Lung (tissue), 12 donors: Measurements from ENCODE around the gene ZBTB49. TPM values are rescaled to one million over a fixed set of nuclear protein-coding genes. Genes with fewer than 3 reads are reported as not detected.

Source experiments
- ATAC-seq: fragments of 200-7000 bp; cut with Tn5 transposase; one replicate; pipeline ENCODE4 v1.9.1; 2020; ENCODE audit warnings: moderate number of reproducible peaks; ENCODE audit not compliant: insufficient read depth, low FRiP score
- DNase-seq, 3 donors: peaks; one replicate each; pipeline ENCODE4 v3.0.0-alpha.2; 2013 to 2017
- H3K27ac ChIP-seq, 2 donors: one replicate each; pipeline ENCODE4 v1.5.1; 2013; ENCODE audit warnings: mild to moderate bottlenecking in 2 of 2, moderate library complexity in 2 of 2, control low read depth in 1 of 2, inconsistent platforms in 1 of 2, low read depth in 1 of 2, low read length in 1 of 2
- H3K27me3 ChIP-seq, 3 donors: one replicate each; pipeline ENCODE4 v1.5.1; 2013; ENCODE audit warnings: low read length in 2 of 3; ENCODE audit not compliant: control insufficient read depth in 3 of 3, insufficient read depth in 3 of 3
- H3K36me3 ChIP-seq, 4 donors: one replicate each; pipeline ENCODE4 v1.5.1; 2013; ENCODE audit warnings: low read length in 4 of 4, mild to moderate bottlenecking in 1 of 4, moderate library complexity in 1 of 4; ENCODE audit not compliant: control insufficient read depth in 4 of 4, insufficient read depth in 4 of 4
- H3K4me1 ChIP-seq, 5 donors: one replicate each; pipeline ENCODE4 v1.5.1; 2013; ENCODE audit warnings: low read length in 5 of 5, mild to moderate bottlenecking in 2 of 5, moderate library complexity in 1 of 5; ENCODE audit not compliant: control insufficient read depth in 5 of 5, insufficient read depth in 5 of 5
- H3K4me3 ChIP-seq: one replicate; pipeline ENCODE4 v1.5.1; 2013; ENCODE audit warnings: mild to moderate bottlenecking, control low read depth, moderate library complexity
- H3K9ac ChIP-seq, 2 donors: one replicate each; pipeline ENCODE4 v1.5.1; 2013; ENCODE audit warnings: low read length in 2 of 2, control low read depth in 1 of 2; ENCODE audit not compliant: insufficient read depth in 1 of 2
- H3K9me3 ChIP-seq, 4 donors: one replicate each; pipeline ENCODE4 v1.5.1; 2013; ENCODE audit warnings: low read length in 3 of 4, mild to moderate bottlenecking in 1 of 4, moderate library complexity in 1 of 4; ENCODE audit not compliant: control insufficient read depth in 4 of 4, insufficient read depth in 3 of 4
- CTCF ChIP-seq: IDR thresholded peaks from 2 replicates; pipeline ENCODE4 v1.5.1; 2012; ENCODE audit warnings: mild to moderate bottlenecking; ENCODE audit errors: control extremely low read depth, extremely low read depth
- WGBS, 2 donors: extraction: QIAGEN DNeasy Blood & Tissue Kit; methylation state at CpG; one replicate each; pipeline ENCODE4 v1.1.7; 2013; 5-methylcytosine and 5-hydroxymethylcytosine counted together
- polyA plus RNA-seq, 2 donors: library from polyadenylated mRNA; stranded (reverse); fragments of 200-250 nt; gene quantifications; one replicate each; pipeline ENCODE4 v1.2.1, GENCODE V29; 2013
- total RNA-seq, 2 donors: library from RNA; depleted of rRNA in 1 of 2; stranded (reverse); fragments of >200 nt in 1 of 2; gene quantifications; one replicate each; pipeline ENCODE4 v1.2.1, GENCODE V29; 2014 to 2021
- donor health status: control.
- donor health status: control.
- donor health status: Bipolar disorder and iron deficiency.
- donor health status: healthy.
- donor health status: DM: yes; HTN: yes; CAD: no.

Gene ZBTB49
- total and polyA plus RNA-seq, 4 donors: 1.8 to 9.0 (median 4.1) TPM

GRCh38 chr4:4327652-4328121, 37.6 kb downstream of the ZBTB49 start:
- no peak overlapping the region for H3K27ac ChIP-seq
- H3K4me3 ChIP-seq: no peak overlapping the region
- peaks cover 0 to 2% (median 0%) of the 10 kb centered on the region in 4 donors for H3K9me3 ChIP-seq
- ATAC-seq: no peak
- TF ChIP-seq CTCF: no peak
- no peak overlapping the region for H3K9ac ChIP-seq
- WGBS, 2 donors: 35 to 47% methylated on average over 22 of the region's 22 CpGs
- DNase-seq: peak; percentile 72 to 77 (median 74)
- peaks cover 0 to under 1% (median under 1%) of the 10 kb centered on the region in 4 donors for H3K36me3 ChIP-seq
- H3K27me3 ChIP-seq: no peaks in the 10 kb centered on the region
- no peaks in the 10 kb centered on the region for H3K4me1 ChIP-seq

GRCh38 chr4:4328206-4328605, 38.2 kb downstream of the ZBTB49 start:
- WGBS, 2 donors: 98 to 100% methylated on average over 1 of the region's 1 CpG
- Histone ChIP-seq H3K9ac (no peak overlapping the region), H3K9me3 (peaks cover 0 to 2% (median 0%) of the 10 kb centered on the region in 4 donors), H3K4me1 (no peaks in the 10 kb centered on the region), H3K36me3 (no peaks in the 10 kb centered on the region), H3K4me3 (no peak overlapping the region), H3K27ac (no peak overlapping the region), H3K27me3 (no peaks in the 10 kb centered on the region)
- no peak for TF ChIP-seq CTCF
- ATAC-seq: no peak
- DNase-seq: no peak

- no peaks in the 10 kb centered on the region for H3K36me3 ChIP-seq
- TF ChIP-seq CTCF: no peak
- no peak overlapping the region for H3K27ac ChIP-seq
- no peak overlapping the region for H3K4me3 ChIP-seq
- no peaks in the 10 kb centered on the region for H3K27me3 ChIP-seq
- H3K9me3 ChIP-seq: peaks cover 0 to 2% (median 0%) of the 10 kb centered on the region in 4 donors
- 94 to 95% methylated on average over 4 of the region's 4 CpGs for WGBS, 2 donors
- ATAC-seq (no peak), DNase-seq (no peak)
- H3K9ac ChIP-seq: no peak overlapping the region
- H3K4me1 ChIP-seq: no peaks in the 10 kb centered on the region
Measured at GRCh38 chr4:4328840-4329239, 38.8 kb downstream of the ZBTB49 start.

GRCh38 chr4:4329496-4329895, 39.4 kb downstream of the ZBTB49 start:
- Histone ChIP-seq H3K36me3 (no peaks in the 10 kb centered on the region), H3K9me3 (peaks cover 0 to 2% (median 0%) of the 10 kb centered on the region in 4 donors), H3K4me1 (no peaks in the 10 kb centered on the region), H3K27me3 (no peaks in the 10 kb centered on the region), H3K27ac (no peak overlapping the region), H3K9ac (no peak overlapping the region), H3K4me3 (no peak overlapping the region)
- no peak for ATAC-seq
- WGBS, 2 donors: 94 to 95% methylated on average over 10 of the region's 10 CpGs
- TF ChIP-seq CTCF: no peak
- DNase-seq: no peak
